ENCODE results near the gene OR13D1.
A peak's percentile ranks its signal among the peaks of the same experiment; 100 is the strongest.
"Not testable (repeated sequence)": the region's sequence is repeated elsewhere in the genome, so short reads cannot be mapped to it uniquely, and the experiment has no call there.

OR13D1 gene, protein sequence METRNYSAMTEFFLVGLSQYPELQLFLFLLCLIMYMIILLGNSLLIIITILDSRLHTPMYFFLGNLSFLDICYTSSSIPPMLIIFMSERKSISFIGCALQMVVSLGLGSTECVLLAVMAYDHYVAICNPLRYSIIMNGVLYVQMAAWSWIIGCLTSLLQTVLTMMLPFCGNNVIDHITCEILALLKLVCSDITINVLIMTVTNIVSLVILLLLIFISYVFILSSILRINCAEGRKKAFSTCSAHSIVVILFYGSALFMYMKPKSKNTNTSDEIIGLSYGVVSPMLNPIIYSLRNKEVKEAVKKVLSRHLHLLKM

GRCh38 chr9:104694218-104694617 lies at the start of gene OR13D1:
OR13D1 (plus strand) TSS chr9:104694518; CDS start chr9:104694518, 0 bp downstream.
- no peak for ATAC-seq

- ATAC-seq = no peak
Observed at GRCh38 chr9:104658496-104659195, 35.7 kb upstream of the OR13D1 start.

DNA sequence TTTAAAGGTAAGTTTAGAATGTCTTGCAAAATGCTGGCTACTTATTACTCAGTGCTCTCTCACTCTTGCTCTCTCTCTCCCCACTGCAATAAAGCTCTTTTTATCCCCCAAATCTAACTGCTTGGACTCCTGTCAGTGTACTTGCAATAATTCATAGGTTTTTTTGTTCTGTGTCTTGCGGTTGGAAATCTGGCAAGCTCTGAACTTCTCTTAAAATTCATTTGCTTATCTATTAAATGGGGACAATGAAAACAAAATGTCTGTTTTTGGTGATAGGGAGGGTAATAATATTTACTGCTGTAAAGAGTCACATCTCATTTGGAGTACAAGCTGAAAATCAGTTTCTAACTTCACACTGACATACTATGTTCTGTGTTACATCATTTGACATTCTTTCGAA lies 18.7 kb upstream of the OR13D1 start:
- no peak for ATAC-seq

DNA sequence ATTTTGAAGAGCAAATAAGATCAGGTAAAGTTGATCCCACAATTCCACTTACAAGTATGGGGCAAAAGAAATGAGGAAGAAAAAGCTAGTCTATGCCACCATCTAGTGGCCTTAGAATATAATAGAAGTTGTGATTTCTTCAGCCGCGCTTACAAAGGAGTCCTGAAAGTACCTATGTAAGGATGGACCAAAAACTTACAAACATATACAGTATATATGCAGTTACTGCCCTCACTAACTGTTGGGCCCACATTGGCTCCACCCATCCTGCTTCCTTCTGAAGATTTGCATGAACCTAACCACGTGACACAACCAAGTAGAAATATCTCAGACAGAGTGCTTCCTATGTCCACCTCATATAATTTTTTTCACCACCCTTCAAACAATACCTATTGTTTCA lies 11.7 kb upstream of the OR13D1 start:
- ATAC-seq = no peak

DNA sequence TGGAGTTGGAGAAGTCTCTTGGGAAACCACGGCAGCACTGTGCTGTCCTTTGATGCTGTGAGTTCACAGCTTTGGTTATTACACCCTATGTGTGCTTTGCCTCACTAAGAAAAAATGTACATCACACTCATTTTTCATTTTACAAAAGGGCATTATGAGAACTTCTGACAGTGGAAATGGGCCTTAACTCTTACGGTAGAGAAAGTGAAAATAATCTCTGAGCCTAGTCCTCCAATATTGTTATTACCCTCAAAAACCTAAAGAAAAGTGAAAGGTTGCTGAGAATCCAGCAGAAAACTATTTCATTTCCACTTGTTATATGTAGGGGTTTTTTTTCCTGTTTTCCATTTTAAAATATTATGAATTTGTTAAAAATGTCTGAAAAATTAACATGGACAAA lies 8.2 kb upstream of the OR13D1 start:
- no peak for ATAC-seq

GRCh38 chr9:104700306-104700705 lies 6.0 kb downstream of the OR13D1 start:
- no peak for ATAC-seq

DNA sequence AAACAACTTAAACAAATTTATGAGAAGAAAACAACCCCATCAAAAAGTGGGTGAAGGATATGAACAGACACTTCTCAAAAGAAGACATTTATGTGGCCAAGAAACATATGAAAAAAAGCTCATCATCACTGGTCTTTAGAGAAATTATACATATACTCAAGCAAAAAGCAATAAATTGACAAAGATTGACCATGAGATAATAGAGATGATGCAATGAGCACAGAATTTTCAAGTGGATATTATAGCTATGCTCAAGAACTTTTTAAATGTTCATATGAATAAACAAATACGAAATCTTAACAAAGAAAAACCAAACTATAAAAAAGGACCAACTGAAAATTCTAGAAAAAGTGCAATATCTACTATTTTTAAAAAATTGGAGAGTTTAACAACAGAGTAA lies 14.4 kb downstream of the OR13D1 start:
- ATAC-seq = not testable (repeated sequence)

GRCh38 chr9:104711604-104712003 lies 17.3 kb downstream of the OR13D1 start:
- ATAC-seq = no peak

GRCh38 chr9:104725014-104725413 lies 30.7 kb downstream of the OR13D1 start:
- ATAC-seq = no peak

DNA sequence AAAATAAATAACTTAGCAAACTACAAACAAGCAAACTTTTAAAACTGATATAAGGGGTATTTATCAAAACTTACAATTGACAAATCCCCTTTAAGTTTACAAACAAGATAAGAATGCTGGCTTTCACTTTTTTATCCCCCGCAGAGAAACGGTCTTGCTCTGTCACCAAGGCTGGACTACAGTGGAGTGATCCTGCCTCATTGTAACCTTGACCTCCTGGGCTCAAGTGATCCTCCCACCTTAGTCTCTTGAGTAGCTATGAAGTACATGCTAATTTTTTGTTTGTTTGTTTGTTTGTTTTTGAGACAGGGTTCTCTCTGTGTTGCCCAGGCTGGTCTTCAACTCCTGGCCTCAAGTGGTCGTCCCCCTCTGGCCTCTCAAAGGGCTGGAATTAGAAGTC lies 44.1 kb downstream of the OR13D1 start:
- ATAC-seq = no peak

- ATAC-seq = no peak
Observed at GRCh38 chr9:104740621-104741020, 46.3 kb downstream of the OR13D1 start.

GRCh38 chr9:104743376-104743985 lies 49.2 kb downstream of the OR13D1 start:
- ATAC-seq = peak; percentile 8 to 19
